Measurements from ENCODE around the gene CADPS. TPM values are rescaled to one million over a fixed set of nuclear protein-coding genes. Genes with fewer than 3 reads are reported as not detected.

CADPS gene
- total RNA-seq, 4 donors from 2014 or later = 0.82 to 13.2 TPM; not detected in 2

DNA sequence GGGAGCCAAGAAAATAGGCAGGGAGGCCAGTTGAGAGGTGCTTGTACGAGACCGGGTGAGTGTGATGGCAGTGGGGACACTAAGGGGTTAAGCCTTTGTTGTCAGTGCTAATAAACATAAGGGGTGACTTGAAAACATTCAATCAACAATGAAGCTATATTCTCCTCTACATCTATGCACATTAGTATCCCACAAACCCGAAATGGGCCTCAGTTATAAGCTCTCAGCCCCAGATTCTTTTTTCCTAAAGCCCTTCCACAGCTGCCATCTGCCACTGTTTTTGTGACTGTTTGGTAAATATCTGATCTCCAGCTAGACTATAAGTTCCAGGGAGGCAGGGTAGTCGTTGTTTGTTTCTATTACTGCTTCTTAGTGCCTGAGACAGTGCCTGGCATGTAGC lies 118.2 kb downstream of the CADPS start:
- H3K27me3 ChIP-seq = no peaks in the 10 kb centered on the region
- H3K4me3 ChIP-seq = no peak overlapping the region
- H3K9me3 ChIP-seq = no peaks in the 10 kb centered on the region
- no peaks in the 10 kb centered on the region for H3K4me1 ChIP-seq
- DNase-seq = no peak
- no peak overlapping the region for H3K27ac ChIP-seq
- H3K36me3 ChIP-seq = no peaks in the 10 kb centered on the region
- intact Hi-C loops (cut with DNase I; ENCODE audit: low total_unique reads) = no loop called here
- TF ChIP-seq, protein P1, sequence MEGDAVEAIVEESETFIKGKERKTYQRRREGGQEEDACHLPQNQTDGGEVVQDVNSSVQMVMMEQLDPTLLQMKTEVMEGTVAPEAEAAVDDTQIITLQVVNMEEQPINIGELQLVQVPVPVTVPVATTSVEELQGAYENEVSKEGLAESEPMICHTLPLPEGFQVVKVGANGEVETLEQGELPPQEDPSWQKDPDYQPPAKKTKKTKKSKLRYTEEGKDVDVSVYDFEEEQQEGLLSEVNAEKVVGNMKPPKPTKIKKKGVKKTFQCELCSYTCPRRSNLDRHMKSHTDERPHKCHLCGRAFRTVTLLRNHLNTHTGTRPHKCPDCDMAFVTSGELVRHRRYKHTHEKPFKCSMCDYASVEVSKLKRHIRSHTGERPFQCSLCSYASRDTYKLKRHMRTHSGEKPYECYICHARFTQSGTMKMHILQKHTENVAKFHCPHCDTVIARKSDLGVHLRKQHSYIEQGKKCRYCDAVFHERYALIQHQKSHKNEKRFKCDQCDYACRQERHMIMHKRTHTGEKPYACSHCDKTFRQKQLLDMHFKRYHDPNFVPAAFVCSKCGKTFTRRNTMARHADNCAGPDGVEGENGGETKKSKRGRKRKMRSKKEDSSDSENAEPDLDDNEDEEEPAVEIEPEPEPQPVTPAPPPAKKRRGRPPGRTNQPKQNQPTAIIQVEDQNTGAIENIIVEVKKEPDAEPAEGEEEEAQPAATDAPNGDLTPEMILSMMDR (IDR thresholded peaks at IDR 0.05) = no peak
- no peak for TF ChIP-seq POLR2A (IDR thresholded peaks at IDR 0.05)

DNA sequence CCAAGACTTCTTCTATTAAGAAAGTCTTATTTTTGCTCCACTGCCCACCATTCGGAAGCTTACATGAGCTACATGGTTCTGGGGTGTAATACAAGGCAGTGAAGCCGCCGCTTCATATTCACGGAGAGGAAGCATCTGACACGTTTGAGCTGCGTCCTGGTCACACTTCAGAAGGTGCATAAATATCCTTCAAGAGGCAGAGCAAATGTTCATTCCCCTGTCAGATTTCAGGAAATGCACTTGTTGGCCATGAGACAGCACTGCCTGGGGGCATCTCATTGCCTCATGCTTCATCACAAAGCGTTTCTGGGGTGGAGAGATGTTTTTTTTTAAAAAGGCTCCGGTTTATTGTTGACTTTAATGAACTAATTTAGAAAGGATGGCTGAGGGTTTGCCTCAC lies 119.9 kb downstream of the CADPS start:
- TF ChIP-seq, protein P1 (IDR thresholded peaks at IDR 0.05) = no peak
- TF ChIP-seq POLR2A (IDR thresholded peaks at IDR 0.05) = no peak
- H3K36me3 ChIP-seq = no peaks in the 10 kb centered on the region
- no peaks in the 10 kb centered on the region for H3K4me1 ChIP-seq
- no peak for DNase-seq
- intact Hi-C loops (cut with DNase I; ENCODE audit: low total_unique reads) = no loop called here
- H3K9me3 ChIP-seq = no peaks in the 10 kb centered on the region
- no peak overlapping the region for H3K4me3 ChIP-seq
- no peak overlapping the region for H3K27ac ChIP-seq
- no peaks in the 10 kb centered on the region for H3K27me3 ChIP-seq

DNA sequence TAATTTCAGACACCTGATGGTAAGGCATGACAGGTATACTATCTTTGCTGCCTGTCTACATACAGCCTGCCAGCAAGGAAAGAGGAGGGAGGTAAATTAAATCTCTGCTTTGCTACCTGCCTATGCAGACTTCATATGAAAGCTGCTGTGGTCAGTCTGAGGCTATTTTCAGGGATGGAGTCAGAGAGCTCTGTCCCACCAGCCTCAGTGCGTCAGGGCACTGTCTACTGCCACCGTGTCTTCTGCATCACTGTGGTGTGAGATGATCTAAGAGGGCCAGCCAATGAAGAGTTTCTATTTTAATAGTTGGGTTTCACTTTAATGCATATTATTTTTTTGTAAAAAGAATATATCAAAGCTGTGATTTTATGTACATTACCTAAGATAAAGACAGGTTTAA lies 125.6 kb downstream of the CADPS start:
- DNase-seq = no peak
- Histone ChIP-seq H3K27me3 (no peaks in the 10 kb centered on the region), H3K4me3 (no peak overlapping the region), H3K27ac (no peak overlapping the region), H3K4me1 (no peaks in the 10 kb centered on the region), H3K9me3 (no peaks in the 10 kb centered on the region), H3K36me3 (no peaks in the 10 kb centered on the region)
- TF ChIP-seq, protein P1 (IDR thresholded peaks at IDR 0.05) = no peak
- TF ChIP-seq POLR2A (IDR thresholded peaks at IDR 0.05) = no peak
- intact Hi-C loops (cut with DNase I; ENCODE audit: low total_unique reads) = no loop called here

DNA sequence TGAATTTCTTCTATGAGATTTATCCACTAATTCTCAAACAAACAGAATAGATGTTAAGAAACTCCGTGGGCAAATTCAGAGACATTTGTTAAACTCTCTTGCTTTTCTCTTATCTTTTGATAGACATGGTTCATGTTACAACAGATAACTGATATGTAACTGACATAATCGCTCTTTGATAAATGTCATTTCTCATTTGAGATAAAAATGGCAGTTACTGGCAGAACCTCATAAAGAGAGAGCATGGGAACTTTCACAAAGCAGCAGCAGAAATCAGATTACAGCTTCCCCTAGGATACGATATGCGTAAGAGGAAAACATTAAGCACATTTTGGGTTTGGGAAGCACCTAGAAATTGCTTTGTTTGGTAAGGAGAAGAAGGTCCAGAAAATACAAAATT lies 126.1 kb downstream of the CADPS start:
- no peak for TF ChIP-seq POLR2A (IDR thresholded peaks at IDR 0.05)
- TF ChIP-seq, protein P1 (IDR thresholded peaks at IDR 0.05) = no peak
- H3K4me3 ChIP-seq = no peak overlapping the region
- no peaks in the 10 kb centered on the region for H3K36me3 ChIP-seq
- no peak overlapping the region for H3K27ac ChIP-seq
- no peaks in the 10 kb centered on the region for H3K4me1 ChIP-seq
- DNase-seq = no peak
- H3K27me3 ChIP-seq = no peaks in the 10 kb centered on the region
- intact Hi-C loops (cut with DNase I; ENCODE audit: low total_unique reads) = no loop called here
- H3K9me3 ChIP-seq = no peaks in the 10 kb centered on the region

DNA sequence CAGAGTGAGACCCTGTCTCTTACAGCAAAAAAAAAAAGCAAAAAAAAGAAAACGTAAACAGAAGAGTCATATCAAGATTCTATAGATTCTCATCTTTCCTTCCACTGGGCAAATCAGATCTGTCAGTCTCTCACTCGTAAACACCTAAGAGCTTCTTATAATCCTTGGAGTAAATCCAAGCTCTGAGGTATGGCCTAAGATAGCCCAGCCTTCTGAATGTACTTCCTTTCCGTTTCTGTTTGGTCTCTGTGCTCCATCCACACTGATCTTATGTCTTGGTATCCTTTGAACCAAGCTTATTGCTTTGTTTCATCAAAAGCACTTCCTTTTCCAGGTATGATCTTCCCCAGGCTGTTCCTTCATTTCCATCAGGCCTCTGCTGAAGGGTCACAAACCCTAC lies 137.8 kb downstream of the CADPS start:
- intact Hi-C loops (cut with DNase I; ENCODE audit: low total_unique reads) = no loop called here
- TF ChIP-seq POLR2A (IDR thresholded peaks at IDR 0.05) = no peak
- TF ChIP-seq, protein P1 (IDR thresholded peaks at IDR 0.05) = no peak
- H3K36me3 ChIP-seq = no peaks in the 10 kb centered on the region

More for the DNA sequence above, 137.8 kb downstream of the CADPS start:
- no peaks in the 10 kb centered on the region for H3K9me3 ChIP-seq
- no peaks in the 10 kb centered on the region for H3K4me1 ChIP-seq
- no peak for DNase-seq
- no peaks in the 10 kb centered on the region for H3K27me3 ChIP-seq
- H3K4me3 ChIP-seq = no peak overlapping the region
- no peak overlapping the region for H3K27ac ChIP-seq
